HG02852 (cell line): Measurements from ENCODE around the gene HSPB2.
"Not testable (repeated sequence)": the region's sequence is repeated elsewhere in the genome, so short reads cannot be mapped to it uniquely, and the experiment has no call there.

Experiments used
- ATAC-seq: cut with Tn5 transposase; IDR thresholded peaks from one replicate; pipeline ENCODE4 v1.9.1; 2021; ENCODE audit warnings: mild to moderate bottlenecking, moderate library complexity; ENCODE audit not compliant: unreplicated experiment

HSPB2 gene

GRCh38 chr11:111912535-111912934 lies at the start of gene HSPB2:
TSS of gene HSPB2 (plus strand) at chr11:111912734. CDS start at chr11:111912830, 96 bp downstream.
- ATAC-seq, result no peak

- no peak for ATAC-seq
Observed at GRCh38 chr11:111870113-111870512, 42.4 kb upstream of the HSPB2 start.

- ATAC-seq, result peak; percentile 9
Observed at GRCh38 chr11:111870522-111870885, 42.0 kb upstream of the HSPB2 start.

- peak; percentile 92 for ATAC-seq
Observed at GRCh38 chr11:111870886-111871692, 41.4 kb upstream of the HSPB2 start, which contains the start of gene ALG9. TSS of gene ALG9 (minus strand) at chr11:111871581. CDS start at chr11:111871482, 99 bp downstream.

- ATAC-seq, result no peak
Observed at GRCh38 chr11:111871693-111872161, 40.8 kb upstream of the HSPB2 start.

- ATAC-seq, result peak; percentile 7
Observed at GRCh38 chr11:111878385-111878848, 34.1 kb upstream of the HSPB2 start.

GRCh38 chr11:111878849-111879636 lies 33.5 kb upstream of the HSPB2 start, which contains the start of the genes CFAP68 and FDXACB1:
TSS of gene CFAP68 (plus strand) at chr11:111879541. CDS start at chr11:111879561, 20 bp downstream.
TSS of gene FDXACB1 (minus strand) at chr11:111879165. CDS start at chr11:111879132, 33 bp downstream.
- ATAC-seq, result peak; percentile 90

GRCh38 chr11:111879637-111879960 lies 32.9 kb upstream of the HSPB2 start:
- ATAC-seq, result no peak

GRCh38 chr11:111882202-111882601 lies 30.3 kb upstream of the HSPB2 start:
- ATAC-seq, result no peak

GRCh38 chr11:111885053-111885452 lies 27.5 kb upstream of the HSPB2 start:
- ATAC-seq, result not testable (repeated sequence)

GRCh38 chr11:111886032-111886431 lies 26.5 kb upstream of the HSPB2 start:
- ATAC-seq, result no peak

- no peak for ATAC-seq
Observed at GRCh38 chr11:111886844-111887243, 25.7 kb upstream of the HSPB2 start.

GRCh38 chr11:111905411-111905810 lies 7.1 kb upstream of the HSPB2 start:
- ATAC-seq, result no peak

GRCh38 chr11:111906680-111907079 lies 5.9 kb upstream of the HSPB2 start:
- ATAC-seq, result no peak

GRCh38 chr11:111908639-111909305 lies 3.8 kb upstream of the HSPB2 start:
- ATAC-seq, result no peak

- no peak for ATAC-seq
Observed at GRCh38 chr11:111909378-111909777, 3.2 kb upstream of the HSPB2 start.

GRCh38 chr11:111910676-111911562 lies 1.6 kb upstream of the HSPB2 start:
- ATAC-seq, result no peak

GRCh38 chr11:111911563-111912401 lies 752 bp upstream of the HSPB2 start, which contains the start of gene CRYAB:
TSS of gene CRYAB (minus strand) at chr11:111911770. CDS start at chr11:111911724, 46 bp downstream.
- no peak for ATAC-seq
